GM12875 (cell line): ENCODE data around the gene ELF4.

Experiments used
- H3K4me3 ChIP-seq: one replicate; pipeline ENCODE4 v1.5.1; 2011; ENCODE audit warnings: low read depth, low read length, control low read depth
- TF ChIP-seq, protein P1 (sequence below): IDR thresholded peaks from 2 replicates; pipeline ENCODE4 v1.5.1; 2011; ENCODE audit warnings: low read depth, mild to moderate bottlenecking, control low read depth, inconsistent platforms, low read length, moderate library complexity, borderline replicate concordance; ENCODE audit not compliant: insufficient read depth

Gene ELF4

DNA sequence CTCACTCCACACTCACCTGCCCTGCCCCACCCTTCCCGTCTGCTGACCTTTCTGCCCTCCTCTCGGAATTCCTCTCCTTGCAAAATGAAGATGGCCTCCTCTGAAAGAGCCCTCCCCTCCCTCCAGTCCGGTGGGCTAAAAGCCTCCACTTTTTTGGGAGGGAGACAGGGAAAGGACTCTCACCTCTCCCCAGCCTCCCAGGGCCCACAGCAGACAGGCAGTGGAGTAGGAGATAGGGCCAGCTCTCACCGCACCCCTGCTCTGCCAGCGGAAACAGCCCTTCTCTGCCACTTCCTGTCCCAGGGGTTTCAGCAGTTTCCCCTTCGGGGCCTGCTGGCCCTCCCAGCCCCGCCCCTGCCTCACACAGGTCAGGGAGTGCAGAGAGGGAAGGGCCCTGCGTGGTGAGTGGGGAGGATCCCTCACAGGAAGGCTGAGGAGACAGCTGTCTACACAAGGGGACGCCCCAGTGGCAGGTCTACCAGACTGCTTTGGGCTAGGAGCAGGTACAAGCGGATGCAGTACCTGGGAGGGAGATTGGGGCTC lies 18.2 kb downstream of the ELF4 start:
- peak overlapping the region; percentile 52 for H3K4me3 ChIP-seq
- TF ChIP-seq, protein P1, sequence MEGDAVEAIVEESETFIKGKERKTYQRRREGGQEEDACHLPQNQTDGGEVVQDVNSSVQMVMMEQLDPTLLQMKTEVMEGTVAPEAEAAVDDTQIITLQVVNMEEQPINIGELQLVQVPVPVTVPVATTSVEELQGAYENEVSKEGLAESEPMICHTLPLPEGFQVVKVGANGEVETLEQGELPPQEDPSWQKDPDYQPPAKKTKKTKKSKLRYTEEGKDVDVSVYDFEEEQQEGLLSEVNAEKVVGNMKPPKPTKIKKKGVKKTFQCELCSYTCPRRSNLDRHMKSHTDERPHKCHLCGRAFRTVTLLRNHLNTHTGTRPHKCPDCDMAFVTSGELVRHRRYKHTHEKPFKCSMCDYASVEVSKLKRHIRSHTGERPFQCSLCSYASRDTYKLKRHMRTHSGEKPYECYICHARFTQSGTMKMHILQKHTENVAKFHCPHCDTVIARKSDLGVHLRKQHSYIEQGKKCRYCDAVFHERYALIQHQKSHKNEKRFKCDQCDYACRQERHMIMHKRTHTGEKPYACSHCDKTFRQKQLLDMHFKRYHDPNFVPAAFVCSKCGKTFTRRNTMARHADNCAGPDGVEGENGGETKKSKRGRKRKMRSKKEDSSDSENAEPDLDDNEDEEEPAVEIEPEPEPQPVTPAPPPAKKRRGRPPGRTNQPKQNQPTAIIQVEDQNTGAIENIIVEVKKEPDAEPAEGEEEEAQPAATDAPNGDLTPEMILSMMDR, result peak; percentile 24; the same call in 1 of the 2 replicates

DNA sequence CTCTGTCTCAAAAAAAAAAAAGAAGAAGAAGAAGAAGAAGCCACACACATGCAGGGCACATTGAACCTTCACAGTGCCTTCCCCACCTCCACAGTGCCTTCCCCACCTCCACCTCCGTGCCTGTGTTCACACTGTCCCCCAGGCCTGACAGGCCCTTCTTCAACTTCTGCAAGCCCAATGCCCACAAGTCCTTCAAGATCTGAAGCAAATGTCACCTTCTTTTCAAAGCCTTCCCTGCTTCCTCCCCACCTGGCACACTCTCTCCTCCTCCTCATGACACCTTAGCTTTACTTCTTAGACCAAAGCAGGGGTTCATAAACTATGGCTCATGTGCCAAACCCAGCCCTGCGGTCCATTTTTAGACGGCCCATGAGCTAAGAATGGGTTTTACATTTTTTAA lies 19.9 kb downstream of the ELF4 start:
- no peak overlapping the region for H3K4me3 ChIP-seq
- TF ChIP-seq, protein P1, result no peak

DNA sequence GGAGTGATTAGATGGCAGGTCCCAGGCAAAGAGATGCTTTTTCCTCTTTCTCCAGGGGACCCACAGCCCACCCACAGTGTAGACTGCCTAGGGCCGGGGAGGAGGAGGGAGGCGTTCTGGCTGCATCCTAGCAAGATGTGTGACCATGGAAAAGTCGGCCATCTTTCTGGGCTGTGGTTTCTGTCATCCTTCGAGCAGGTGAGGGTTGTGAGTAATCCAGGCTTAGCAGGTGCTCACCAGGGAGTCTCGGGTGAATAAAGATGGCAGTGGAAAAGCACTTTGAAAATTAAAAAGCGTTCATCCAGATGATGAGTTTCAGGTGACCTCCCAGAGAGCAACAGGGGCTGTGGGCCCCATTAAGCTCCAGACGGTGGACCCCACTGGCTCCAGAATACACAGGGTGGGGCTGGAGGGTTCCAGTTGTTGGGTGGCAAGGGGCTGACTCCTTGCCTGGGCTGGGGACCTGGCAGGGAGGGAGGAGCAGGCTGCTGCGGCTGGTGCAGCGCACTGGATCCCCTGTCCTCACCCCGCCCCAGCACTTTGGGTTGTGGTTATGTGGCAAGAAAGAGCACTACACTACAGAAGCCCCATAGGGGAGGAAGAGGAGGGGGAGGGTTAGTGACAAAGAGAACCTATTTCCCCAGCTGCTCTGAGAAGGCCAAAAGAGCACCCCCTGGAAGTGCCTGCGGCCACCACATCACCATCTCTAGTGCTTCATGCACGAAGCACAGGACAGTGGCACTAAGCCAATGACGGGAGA lies 23.7 kb downstream of the ELF4 start:
- TF ChIP-seq, protein P1, result 0 out of 2 replicates have a peak, but pooled peaks have one; percentile 2
- peak overlapping the region; percentile 54 for H3K4me3 ChIP-seq

DNA sequence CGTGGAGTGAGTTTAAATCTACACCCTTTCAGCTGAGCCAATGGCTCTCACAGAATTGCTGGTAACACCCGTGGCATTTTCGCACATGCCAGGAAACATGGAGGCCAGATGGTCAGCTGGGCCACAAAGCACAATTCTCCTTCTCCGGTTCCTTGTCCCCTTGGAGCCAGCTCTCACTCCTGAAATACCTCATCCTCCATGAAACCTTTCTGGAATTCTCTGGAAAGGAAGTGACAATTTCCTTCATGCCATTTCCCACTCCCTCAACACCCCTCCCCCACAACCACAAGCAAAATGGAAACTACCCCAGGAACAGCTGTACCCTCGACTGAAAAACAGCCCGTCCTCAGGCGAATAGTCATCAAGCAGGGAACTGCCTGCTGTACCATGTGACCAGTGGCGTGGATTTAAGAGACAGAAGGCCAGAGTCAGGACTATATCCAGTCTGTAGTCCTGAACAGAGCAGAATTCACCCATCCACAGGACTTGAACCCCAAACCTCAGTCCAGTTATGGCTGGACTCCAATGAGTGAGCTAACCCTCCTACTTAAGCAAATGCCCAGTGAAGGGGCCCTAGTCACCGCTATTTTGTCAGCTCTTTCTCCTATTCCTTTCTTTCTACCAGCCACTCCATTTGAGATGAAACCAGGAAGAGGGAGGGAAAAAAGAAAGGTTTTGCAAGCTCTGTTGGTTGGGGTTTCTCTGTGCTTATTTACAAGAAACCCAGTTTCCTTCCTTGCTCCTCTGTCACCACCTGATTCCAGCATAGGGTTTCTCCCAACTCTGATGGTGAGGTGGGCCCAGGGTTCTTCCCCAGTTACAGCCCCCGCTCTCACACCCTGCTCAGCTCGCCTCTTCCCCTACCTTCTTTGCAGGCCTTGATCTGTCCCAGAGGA lies 24.5 kb downstream of the ELF4 start:
- peak overlapping the region; percentile 54 for H3K4me3 ChIP-seq
- TF ChIP-seq, protein P1, result no peak

DNA sequence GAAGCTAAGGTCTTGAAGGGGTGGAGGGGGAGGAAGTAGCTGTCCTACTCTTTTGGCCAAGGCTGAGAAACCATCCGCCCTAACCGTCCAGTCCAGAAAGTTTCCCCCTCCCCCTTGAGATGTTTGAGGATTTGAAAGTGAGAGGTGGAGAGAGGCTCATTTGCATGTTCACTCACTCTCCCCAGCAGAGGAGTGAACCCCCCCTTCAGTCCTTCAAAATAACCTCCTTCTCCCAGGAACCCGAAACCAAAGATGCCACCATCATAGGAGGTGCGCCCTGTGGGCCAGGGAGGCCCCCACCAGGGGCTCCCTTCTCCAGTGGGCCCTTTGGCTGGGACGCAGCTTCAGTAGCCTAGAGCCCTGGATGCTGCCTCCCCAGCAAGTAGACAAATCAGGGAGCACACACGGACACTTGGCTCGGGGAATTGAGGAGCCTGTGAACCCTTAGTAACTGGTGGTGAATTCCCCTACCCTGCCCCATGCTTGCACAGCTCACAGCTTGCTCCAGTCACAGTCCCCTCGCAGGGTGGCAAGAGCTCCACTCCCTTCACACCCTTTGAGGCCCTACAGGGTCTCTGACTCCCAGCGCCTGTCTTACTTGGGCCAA lies 25.6 kb downstream of the ELF4 start:
- TF ChIP-seq, protein P1, result no peak
- peak overlapping the region; percentile 54 for H3K4me3 ChIP-seq

DNA sequence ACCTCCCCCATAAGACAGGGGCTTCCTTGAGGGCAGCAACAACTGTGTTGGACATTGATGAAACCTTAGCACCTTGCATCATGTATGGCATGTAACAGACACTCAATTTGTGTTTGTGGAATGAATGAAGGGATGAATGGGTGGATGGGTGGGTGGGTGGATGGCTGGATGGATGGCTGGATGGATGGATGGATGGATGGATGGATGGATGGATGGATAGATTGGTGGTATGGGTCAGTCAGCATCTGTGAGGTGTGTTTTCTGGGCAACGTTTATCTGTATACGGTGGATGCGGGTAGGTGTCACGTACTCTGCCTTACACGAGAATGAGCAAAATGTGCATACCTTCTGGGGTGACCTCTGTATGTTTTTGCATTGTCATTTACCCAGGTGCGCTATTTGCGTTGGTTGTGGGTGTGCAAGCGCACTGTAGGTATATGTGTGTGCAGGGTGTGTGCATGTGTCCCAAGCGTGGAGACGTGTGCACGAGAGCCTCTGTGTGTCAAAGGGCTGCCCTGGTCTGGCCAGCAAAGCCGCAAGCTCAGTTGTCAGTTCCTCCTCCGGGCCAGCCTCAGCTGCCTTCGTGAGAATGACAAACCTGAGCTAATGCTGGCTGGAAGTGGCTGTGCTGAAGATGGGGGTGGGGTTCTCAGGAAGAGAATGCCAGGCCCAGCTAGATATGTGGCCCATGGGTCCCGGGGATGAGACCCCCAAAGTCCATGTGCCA lies 26.5 kb downstream of the ELF4 start:
- TF ChIP-seq, protein P1, result no peak
- H3K4me3 ChIP-seq, result peak overlapping the region; percentile 39
